Measurements from ENCODE around the gene DNAJA2. TPM values are rescaled to one million over a fixed set of nuclear protein-coding genes. Genes with fewer than 3 reads are reported as not detected.

Gene DNAJA2
- total RNA-seq, 1 experiment from 2014 or later, result 101 TPM

GRCh38 chr16:46975908-46976470 lies 2.5 kb upstream of the DNAJA2 start (continued):
- no peak for TF ChIP-seq ZNF532 (CRISPR knock-in tag; IDR thresholded peaks at IDR 0.05; ENCODE audit: borderline replicate concordance)
- TF ChIP-seq CREB1 (CRISPR knock-in tag; IDR thresholded peaks at IDR 0.05), result no peak
- TF ChIP-seq, protein P1, sequence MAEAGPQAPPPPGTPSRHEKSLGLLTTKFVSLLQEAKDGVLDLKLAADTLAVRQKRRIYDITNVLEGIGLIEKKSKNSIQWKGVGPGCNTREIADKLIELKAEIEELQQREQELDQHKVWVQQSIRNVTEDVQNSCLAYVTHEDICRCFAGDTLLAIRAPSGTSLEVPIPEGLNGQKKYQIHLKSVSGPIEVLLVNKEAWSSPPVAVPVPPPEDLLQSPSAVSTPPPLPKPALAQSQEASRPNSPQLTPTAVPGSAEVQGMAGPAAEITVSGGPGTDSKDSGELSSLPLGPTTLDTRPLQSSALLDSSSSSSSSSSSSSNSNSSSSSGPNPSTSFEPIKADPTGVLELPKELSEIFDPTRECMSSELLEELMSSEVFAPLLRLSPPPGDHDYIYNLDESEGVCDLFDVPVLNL (CRISPR knock-in tag; IDR thresholded peaks at IDR 0.05; ENCODE audit: borderline replicate concordance, low read depth), result no peak
- TF ChIP-seq FOXJ3 (CRISPR knock-in tag; IDR thresholded peaks at IDR 0.05; ENCODE audit: borderline replicate concordance), result no peak
- TF ChIP-seq, protein P2, sequence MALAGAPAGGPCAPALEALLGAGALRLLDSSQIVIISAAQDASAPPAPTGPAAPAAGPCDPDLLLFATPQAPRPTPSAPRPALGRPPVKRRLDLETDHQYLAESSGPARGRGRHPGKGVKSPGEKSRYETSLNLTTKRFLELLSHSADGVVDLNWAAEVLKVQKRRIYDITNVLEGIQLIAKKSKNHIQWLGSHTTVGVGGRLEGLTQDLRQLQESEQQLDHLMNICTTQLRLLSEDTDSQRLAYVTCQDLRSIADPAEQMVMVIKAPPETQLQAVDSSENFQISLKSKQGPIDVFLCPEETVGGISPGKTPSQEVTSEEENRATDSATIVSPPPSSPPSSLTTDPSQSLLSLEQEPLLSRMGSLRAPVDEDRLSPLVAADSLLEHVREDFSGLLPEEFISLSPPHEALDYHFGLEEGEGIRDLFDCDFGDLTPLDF (CRISPR knock-in tag; IDR thresholded peaks at IDR 0.05), result no peak
- TF ChIP-seq AR (CRISPR knock-in tag; IDR thresholded peaks at IDR 0.05), result no peak

DNA sequence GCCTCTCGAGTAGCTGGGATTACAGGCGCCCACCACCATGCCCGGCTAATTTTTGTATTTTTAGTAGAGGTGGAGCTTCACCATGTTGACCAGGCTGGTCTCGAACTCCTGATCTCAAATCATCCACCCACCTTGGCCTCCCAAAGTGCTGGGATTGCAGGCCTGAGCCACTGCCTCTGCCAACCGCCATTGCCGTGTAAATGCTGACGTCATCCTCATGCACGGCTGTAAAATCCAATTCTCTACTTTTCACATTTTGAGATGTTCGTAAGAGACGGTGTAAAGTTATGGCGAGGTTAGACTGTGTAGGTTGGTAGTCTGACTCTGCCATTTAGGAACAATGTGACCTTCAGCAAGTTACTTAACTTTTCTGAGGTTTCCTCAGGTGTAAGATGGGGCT lies 1.7 kb upstream of the DNAJA2 start:
- DNase-seq (ENCODE audit: low spot score), result no peak
- no peak for ATAC-seq
- Mint-ChIP-seq H3K27ac (no peak overlapping the region; the same call in 1 of the 2 replicates), H3K4me3 (no peak overlapping the region), H3K9me3 (no peaks in the 10 kb centered on the region), H3K36me3 (peaks cover 17% of the 10 kb centered on the region), H3K4me1 (peaks cover 42% of the 10 kb centered on the region), H3K27me3 (ENCODE audit: low read depth) (no peaks in the 10 kb centered on the region)
- POLR2A ChIA-PET, result no interaction called here
- CTCF ChIA-PET, result interaction anchor here (0.7 to 1.9 kb wide), 2 partner anchors 24 to 63 kb away, joined by 3 to 9 read pairs; no protein-coding TSS in a partner anchor
- TF ChIP-seq AFF4 (CRISPR knock-in tag; IDR thresholded peaks at IDR 0.05; ENCODE audit: borderline replicate concordance) (no peak), CREM (CRISPR knock-in tag; IDR thresholded peaks at IDR 0.05) (no peak), STAT6 (CRISPR knock-in tag; conservative IDR thresholded peaks at IDR 0.05; ENCODE audit: low read depth) (no peak), NR3C1 (CRISPR knock-in tag; conservative IDR thresholded peaks at IDR 0.05; ENCODE audit: low read depth) (no peak), ATF1 (CRISPR knock-in tag; IDR thresholded peaks at IDR 0.05) (no peak), ETV6 (CRISPR knock-in tag; IDR thresholded peaks at IDR 0.05) (no peak), FOXJ3 (CRISPR knock-in tag; IDR thresholded peaks at IDR 0.05; ENCODE audit: borderline replicate concordance) (no peak), ZBTB21 (CRISPR knock-in tag; IDR thresholded peaks at IDR 0.05; ENCODE audit: borderline replicate concordance) (no peak)
- TF ChIP-seq, protein P3, sequence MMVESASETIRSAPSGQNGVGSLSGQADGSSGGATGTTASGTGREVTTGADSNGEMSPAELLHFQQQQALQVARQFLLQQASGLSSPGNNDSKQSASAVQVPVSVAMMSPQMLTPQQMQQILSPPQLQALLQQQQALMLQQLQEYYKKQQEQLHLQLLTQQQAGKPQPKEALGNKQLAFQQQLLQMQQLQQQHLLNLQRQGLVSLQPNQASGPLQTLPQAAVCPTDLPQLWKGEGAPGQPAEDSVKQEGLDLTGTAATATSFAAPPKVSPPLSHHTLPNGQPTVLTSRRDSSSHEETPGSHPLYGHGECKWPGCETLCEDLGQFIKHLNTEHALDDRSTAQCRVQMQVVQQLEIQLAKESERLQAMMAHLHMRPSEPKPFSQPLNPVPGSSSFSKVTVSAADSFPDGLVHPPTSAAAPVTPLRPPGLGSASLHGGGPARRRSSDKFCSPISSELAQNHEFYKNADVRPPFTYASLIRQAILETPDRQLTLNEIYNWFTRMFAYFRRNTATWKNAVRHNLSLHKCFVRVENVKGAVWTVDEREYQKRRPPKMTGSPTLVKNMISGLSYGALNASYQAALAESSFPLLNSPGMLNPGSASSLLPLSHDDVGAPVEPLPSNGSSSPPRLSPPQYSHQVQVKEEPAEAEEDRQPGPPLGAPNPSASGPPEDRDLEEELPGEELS (CRISPR knock-in tag; IDR thresholded peaks at IDR 0.05), result no peak
- TF ChIP-seq, protein P4, sequence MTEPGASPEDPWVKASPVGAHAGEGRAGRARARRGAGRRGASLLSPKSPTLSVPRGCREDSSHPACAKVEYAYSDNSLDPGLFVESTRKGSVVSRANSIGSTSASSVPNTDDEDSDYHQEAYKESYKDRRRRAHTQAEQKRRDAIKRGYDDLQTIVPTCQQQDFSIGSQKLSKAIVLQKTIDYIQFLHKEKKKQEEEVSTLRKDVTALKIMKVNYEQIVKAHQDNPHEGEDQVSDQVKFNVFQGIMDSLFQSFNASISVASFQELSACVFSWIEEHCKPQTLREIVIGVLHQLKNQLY (CRISPR knock-in tag; IDR thresholded peaks at IDR 0.05), result no peak

All from WTC11 (cell line).